ENCODE results near the gene NUPR1. TPM values are rescaled to one million over a fixed set of nuclear protein-coding genes. Genes with fewer than 3 reads are reported as not detected.
"Not testable (repeated sequence)": the region's sequence is repeated elsewhere in the genome, so short reads cannot be mapped to it uniquely, and the experiment has no call there.

NUPR1 gene
- total RNA-seq, 2 experiments from 2014 or later = not detected

DNA sequence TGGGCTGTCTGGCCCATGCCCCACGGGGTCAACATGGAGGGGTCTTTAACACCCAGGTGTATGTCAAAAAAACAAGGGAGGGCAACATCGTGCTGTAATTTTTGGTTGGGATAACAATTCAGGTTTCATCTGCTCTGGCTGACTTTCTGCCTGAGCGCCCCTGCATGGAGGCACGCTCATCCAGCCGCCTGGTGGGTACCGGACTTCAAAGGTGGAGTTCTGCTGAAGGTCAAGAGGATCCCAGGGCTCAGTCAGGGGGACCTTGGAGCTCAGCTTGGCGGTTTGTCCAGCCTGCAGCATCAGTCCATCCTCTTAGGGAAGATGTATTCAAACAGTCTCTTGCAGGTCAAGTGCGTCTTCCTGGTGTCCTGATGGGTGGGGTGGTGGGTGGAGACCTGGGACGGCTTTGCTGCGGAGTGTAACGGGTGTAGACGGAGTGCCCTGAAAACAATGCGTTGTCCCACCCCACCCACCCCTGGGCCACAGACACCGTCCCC lies 9.6 kb upstream of the NUPR1 start:
- no peak overlapping the region for H3K27ac Mint-ChIP-seq
- ChIA-PET CTCF (no interaction called here), POLR2A (no interaction called here)
- no peaks in the 10 kb centered on the region for H3K9me3 Mint-ChIP-seq
- DNase-seq = no peak
- H3K4me1 Mint-ChIP-seq = peaks cover 6% of the 10 kb centered on the region
- H3K4me3 Mint-ChIP-seq = no peak overlapping the region
- no peaks in the 10 kb centered on the region for H3K36me3 Mint-ChIP-seq (ENCODE audit: low read depth)
- peaks cover 3% of the 10 kb centered on the region for H3K27me3 Mint-ChIP-seq

DNA sequence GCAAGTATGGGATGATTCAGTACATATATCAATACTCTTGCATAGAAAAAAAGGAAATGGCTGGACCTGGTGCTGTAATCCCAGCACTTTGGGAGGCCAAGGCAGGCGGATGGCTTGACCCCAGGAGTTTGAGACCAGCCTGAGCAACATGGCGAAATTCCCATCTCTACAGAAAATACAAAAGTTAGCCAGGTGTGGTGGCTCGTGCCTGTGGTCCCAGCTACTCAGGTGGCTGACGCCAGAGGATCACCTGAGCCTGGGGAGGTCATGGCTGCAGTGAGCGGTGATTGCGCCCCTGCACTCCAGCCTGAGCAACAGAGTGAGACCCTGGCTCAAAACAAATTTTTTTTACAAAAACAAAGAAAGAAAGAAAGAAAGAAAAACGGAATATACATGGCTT lies 7.9 kb upstream of the NUPR1 start:
- no peaks in the 10 kb centered on the region for H3K9me3 Mint-ChIP-seq
- no peaks in the 10 kb centered on the region for H3K36me3 Mint-ChIP-seq (ENCODE audit: low read depth)
- no peak overlapping the region for H3K4me3 Mint-ChIP-seq
- no peak for DNase-seq
- CTCF ChIA-PET = no interaction called here
- POLR2A ChIA-PET = no interaction called here
- H3K27me3 Mint-ChIP-seq = peaks cover 3% of the 10 kb centered on the region
- H3K4me1 Mint-ChIP-seq = peaks cover 5% of the 10 kb centered on the region
- H3K27ac Mint-ChIP-seq = no peak overlapping the region

- H3K9me3 Mint-ChIP-seq; H3K4me1 Mint-ChIP-seq; H3K27me3 Mint-ChIP-seq; H3K36me3 Mint-ChIP-seq (ENCODE audit: low read depth); H3K27ac Mint-ChIP-seq; POLR2A ChIA-PET; H3K4me3 Mint-ChIP-seq; DNase-seq: not testable (repeated sequence)
- CTCF ChIA-PET = interaction anchor here (0.6 kb wide), 1 partner anchor 906 kb away, joined by 3 read pairs; no protein-coding TSS in a partner anchor
Observed at GRCh38 chr16:28545964-28546363, 7.2 kb upstream of the NUPR1 start.

DNA sequence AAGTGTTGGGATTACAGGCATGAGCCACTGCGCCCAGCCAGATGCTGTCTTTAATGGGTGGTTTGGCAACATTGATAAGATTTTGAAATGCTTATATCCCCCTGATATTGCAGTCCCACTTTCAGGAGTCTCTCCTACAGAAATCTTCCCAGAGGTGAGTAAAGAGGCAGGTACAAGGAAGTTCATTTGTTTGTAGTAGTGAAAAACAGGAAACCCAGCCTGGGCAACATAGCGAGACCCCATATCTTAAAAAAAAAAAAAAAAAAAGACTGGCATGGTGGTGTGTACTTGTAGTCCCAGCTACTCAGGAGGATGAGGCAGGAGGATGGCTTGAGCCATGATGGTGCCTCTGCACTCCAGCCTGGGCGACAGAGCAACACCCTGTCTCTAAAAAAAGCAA lies 6.2 kb upstream of the NUPR1 start:
- ChIA-PET POLR2A (interaction anchor here (1.1 kb wide), 1 partner anchor 10 kb away, joined by 3 read pairs; no protein-coding TSS in a partner anchor), CTCF (no interaction called here)
- Mint-ChIP-seq H3K36me3 (ENCODE audit: low read depth) (no peaks in the 10 kb centered on the region), H3K9me3 (no peaks in the 10 kb centered on the region), H3K4me1 (peaks cover 5% of the 10 kb centered on the region), H3K27me3 (peaks cover 3% of the 10 kb centered on the region), H3K4me3 (no peak overlapping the region), H3K27ac (no peak overlapping the region)
- DNase-seq = no peak

DNA sequence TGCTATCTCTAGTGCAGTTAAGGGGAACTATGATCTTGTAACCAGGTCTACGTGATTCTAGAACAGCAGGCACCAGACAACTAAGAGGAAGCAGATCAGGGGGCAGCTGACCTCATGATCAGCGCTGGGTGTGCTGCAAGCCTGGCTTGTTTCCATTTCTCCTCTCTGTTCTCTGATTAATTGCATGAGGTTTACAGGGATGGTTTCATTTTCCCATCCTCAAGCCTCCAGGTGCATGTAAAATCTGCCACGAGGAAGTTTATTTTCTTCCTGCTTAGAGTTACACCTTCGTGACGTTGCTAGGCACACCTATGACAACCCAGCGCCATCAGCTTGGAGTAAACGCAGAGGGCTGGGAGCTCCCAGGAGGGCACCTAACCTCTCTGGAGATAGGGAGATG lies 4.3 kb upstream of the NUPR1 start:
- DNase-seq = no peak
- peaks cover 3% of the 10 kb centered on the region for H3K27me3 Mint-ChIP-seq
- no peak overlapping the region for H3K27ac Mint-ChIP-seq
- ChIA-PET POLR2A (no interaction called here), CTCF (interaction anchor here (1.0 kb wide), 1 partner anchor 9 kb away, joined by 4 read pairs; no protein-coding TSS in a partner anchor)
- H3K9me3 Mint-ChIP-seq = no peaks in the 10 kb centered on the region
- H3K4me3 Mint-ChIP-seq = no peak overlapping the region
- no peaks in the 10 kb centered on the region for H3K36me3 Mint-ChIP-seq (ENCODE audit: low read depth)
- H3K4me1 Mint-ChIP-seq = peaks cover 2% of the 10 kb centered on the region

GRCh38 chr16:28542646-28543045 lies 3.9 kb upstream of the NUPR1 start:
- H3K27ac Mint-ChIP-seq = no peak overlapping the region
- no peaks in the 10 kb centered on the region for H3K27me3 Mint-ChIP-seq
- ChIA-PET CTCF (interaction anchor here (1.0 kb wide), 1 partner anchor 8 kb away, joined by 4 read pairs; no protein-coding TSS in a partner anchor), POLR2A (no interaction called here)
- no peaks in the 10 kb centered on the region for H3K9me3 Mint-ChIP-seq
- DNase-seq = no peak
- H3K36me3 Mint-ChIP-seq (ENCODE audit: low read depth) = no peaks in the 10 kb centered on the region
- no peak overlapping the region for H3K4me3 Mint-ChIP-seq
- peaks cover 2% of the 10 kb centered on the region for H3K4me1 Mint-ChIP-seq

GRCh38 chr16:28540346-28540745 lies 1.6 kb upstream of the NUPR1 start:
- Mint-ChIP-seq H3K27ac (no peak overlapping the region), H3K9me3 (no peaks in the 10 kb centered on the region), H3K4me3 (no peak overlapping the region), H3K27me3 (no peaks in the 10 kb centered on the region), H3K4me1 (peaks cover 5% of the 10 kb centered on the region), H3K36me3 (ENCODE audit: low read depth) (no peaks in the 10 kb centered on the region)
- no peak for DNase-seq
- ChIA-PET POLR2A (no interaction called here), CTCF (interaction anchor here (1.1 kb wide), 2 partner anchors 9 to 263 kb away, joined by 3 to 4 read pairs; no protein-coding TSS in a partner anchor)

DNA sequence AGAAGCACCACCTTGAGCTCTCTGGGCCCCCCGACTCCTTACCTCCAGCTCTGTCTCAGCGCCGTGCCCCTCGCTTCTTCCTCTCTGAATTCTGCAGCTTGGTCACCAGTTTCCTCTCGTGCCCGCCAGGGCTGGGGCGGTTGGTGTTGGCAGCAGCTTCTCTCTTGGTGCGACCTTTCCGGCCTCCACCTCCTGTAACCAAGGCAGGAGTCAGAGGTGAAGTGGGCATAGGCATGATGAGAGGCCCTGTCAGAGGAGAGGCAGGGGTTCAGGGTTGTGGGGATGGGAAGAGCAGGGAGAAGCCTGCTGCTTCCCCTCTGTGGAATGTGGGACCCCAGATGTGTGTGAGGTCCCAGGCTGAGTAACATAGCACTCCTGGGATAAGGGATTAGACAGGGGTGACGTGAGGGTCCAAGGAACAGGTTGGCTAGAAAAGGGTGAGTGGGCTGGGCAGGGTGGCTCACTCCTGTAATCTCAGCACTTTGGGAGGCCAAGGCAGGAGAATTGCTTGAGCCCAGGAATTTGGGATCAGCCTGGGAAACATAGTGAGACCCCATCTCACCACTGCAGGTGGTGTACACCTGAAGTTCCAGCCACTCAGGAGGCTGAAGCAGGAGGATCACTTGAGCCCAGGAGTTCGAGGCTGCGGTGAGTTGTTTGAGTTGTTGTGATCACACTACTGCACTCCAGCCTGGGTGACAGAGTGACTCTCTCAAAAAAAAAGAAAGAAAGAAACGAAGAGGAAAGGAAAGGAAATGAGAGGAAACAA lies 626 bp downstream of the NUPR1 start:
- no peak for DNase-seq
- Mint-ChIP-seq H3K4me3 (no peak overlapping the region), H3K36me3 (ENCODE audit: low read depth) (no peaks in the 10 kb centered on the region), H3K27me3 (no peaks in the 10 kb centered on the region), H3K4me1 (peaks cover 17% of the 10 kb centered on the region), H3K27ac (no peak overlapping the region), H3K9me3 (no peaks in the 10 kb centered on the region)
- CTCF ChIA-PET = no interaction called here
- POLR2A ChIA-PET = interaction anchor here (1.3 kb wide), 1 partner anchor 16 kb away, joined by 3 read pairs; the partner anchor contains the start of gene SGF29

GRCh38 chr16:28537076-28537475 lies 1.7 kb downstream of the NUPR1 start:
- Mint-ChIP-seq H3K36me3 (ENCODE audit: low read depth) (no peaks in the 10 kb centered on the region), H3K4me1 (peaks cover 17% of the 10 kb centered on the region), H3K27me3 (no peaks in the 10 kb centered on the region), H3K9me3 (no peaks in the 10 kb centered on the region), H3K4me3 (no peak overlapping the region), H3K27ac (no peak overlapping the region)
- DNase-seq = no peak
- ChIA-PET POLR2A (interaction anchor here (1.3 kb wide), 1 partner anchor 17 kb away, joined by 3 read pairs; the partner anchor contains the start of gene SGF29), CTCF (no interaction called here)

- no peaks in the 10 kb centered on the region for H3K27me3 Mint-ChIP-seq
- no peak overlapping the region for H3K4me3 Mint-ChIP-seq
- DNase-seq = no peak
- peaks cover 17% of the 10 kb centered on the region for H3K4me1 Mint-ChIP-seq
- H3K27ac Mint-ChIP-seq = peak overlapping the region; percentile 28
- POLR2A ChIA-PET = interaction anchor here (1.2 to 1.9 kb wide), 3 partner anchors 19 to 43 kb away, joined by 3 to 9 read pairs (median 6); partner anchors contain the start of genes APOBR, CLN3 and SGF29
- CTCF ChIA-PET = interaction anchor here (0.9 to 1.1 kb wide), 5 partner anchors 9 to 41 kb away, joined by 3 to 6 read pairs (median 4); partner anchors contain the start of gene APOBR
- no peaks in the 10 kb centered on the region for H3K36me3 Mint-ChIP-seq (ENCODE audit: low read depth)
- H3K9me3 Mint-ChIP-seq = no peaks in the 10 kb centered on the region
Observed at GRCh38 chr16:28534542-28535373, 4.0 kb downstream of the NUPR1 start.

- Mint-ChIP-seq H3K27me3 (no peaks in the 10 kb centered on the region), H3K4me3 (no peak overlapping the region), H3K4me1 (peaks cover 17% of the 10 kb centered on the region), H3K36me3 (ENCODE audit: low read depth) (no peaks in the 10 kb centered on the region), H3K27ac (no peak overlapping the region), H3K9me3 (no peaks in the 10 kb centered on the region)
- POLR2A ChIA-PET = interaction anchor here (0.5 to 1.9 kb wide), 3 partner anchors 39 to 329 kb away, joined by 3 to 9 read pairs (median 3); partner anchors contain the start of genes APOBR and CLN3
- DNase-seq = no peak
- CTCF ChIA-PET = no interaction called here
Observed at GRCh38 chr16:28532940-28533647, 5.7 kb downstream of the NUPR1 start.
